Measurements from ENCODE around the gene GSTM3.
A peak's percentile ranks its signal among the peaks of the same experiment; 100 is the strongest.
"Not testable (repeated sequence)": the region's sequence is repeated elsewhere in the genome, so short reads cannot be mapped to it uniquely, and the experiment has no call there.

The GSTM3 gene

DNA sequence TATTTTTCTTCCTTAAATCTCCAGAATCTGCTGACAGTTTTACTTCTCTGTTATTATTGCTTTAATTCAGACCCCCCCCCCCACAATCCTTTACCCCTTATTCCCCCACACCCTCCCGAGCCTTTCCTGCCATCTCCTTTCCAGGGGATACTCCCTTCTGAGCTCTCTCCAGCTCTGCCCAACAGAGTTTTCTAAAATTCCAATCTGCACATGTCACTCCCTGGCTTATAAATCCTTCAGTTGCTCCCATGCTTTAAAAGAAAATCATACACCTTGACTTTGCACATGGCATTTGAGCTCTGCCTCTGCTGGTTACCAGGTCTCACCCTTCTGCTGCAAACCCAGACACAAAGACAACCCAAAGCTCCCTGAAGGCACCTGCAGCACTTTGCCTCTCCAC is 34.6 kb upstream of the GSTM3 start:
- DNase-seq (ENCODE audit: low spot score), result no peak

GRCh38 chr1:109773900-109774485 is 33.2 kb upstream of the GSTM3 start:
- no peak for DNase-seq (ENCODE audit: low spot score)

- peak; percentile 94 for DNase-seq (ENCODE audit: low spot score)
These were observed 32.5 kb upstream of the GSTM3 start for GRCh38 chr1:109773203-109773899.

- DNase-seq (ENCODE audit: low spot score), result no peak
These were observed 31.9 kb upstream of the GSTM3 start for GRCh38 chr1:109772658-109773202.

DNA sequence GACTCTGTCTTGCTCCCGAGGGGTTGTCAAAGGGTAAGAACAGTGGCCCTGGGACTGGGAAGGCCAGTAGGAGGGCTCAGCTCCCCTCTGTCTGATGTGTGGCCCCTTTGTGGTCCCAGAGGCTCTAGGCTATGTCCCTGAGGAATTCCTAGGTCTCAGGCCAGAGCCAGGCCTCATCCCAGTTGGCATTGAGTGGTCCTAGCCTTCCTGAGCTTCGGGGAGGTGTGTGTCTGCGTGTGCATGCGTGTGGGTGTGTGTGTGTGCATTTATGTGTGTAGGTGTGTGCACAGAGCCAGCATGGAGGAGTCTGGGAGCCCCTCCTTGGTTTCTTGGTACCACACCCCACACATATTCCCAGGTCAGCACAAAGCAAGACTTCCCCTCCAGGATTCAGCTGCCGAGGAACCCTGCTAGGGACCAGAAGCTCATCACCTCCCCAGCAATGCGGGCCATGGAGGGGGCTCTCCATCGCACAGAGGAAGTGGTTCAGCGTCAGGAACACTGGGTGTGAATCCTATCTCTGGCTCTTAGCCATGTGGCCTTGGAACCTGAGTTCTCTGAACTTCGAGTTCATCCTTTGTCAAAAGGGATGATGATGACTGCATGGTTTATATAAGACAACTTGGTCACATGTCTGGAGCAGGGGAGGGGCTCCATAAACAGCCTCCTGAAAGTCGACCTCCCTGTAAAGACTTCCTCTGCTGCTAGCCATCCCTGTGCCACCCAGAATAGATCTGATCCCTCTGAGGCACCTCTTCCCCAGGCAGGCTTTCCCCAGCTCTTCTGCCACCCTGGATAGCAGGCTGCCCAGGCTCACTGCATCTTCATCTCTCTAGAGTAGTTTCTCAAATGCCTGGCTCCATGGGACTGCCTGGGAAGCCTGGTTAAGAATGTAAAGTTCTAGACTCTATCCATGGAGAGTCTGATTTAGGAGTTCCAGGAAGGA is 31.1 kb upstream of the GSTM3 start:
- DNase-seq (ENCODE audit: low spot score), result no peak

DNA sequence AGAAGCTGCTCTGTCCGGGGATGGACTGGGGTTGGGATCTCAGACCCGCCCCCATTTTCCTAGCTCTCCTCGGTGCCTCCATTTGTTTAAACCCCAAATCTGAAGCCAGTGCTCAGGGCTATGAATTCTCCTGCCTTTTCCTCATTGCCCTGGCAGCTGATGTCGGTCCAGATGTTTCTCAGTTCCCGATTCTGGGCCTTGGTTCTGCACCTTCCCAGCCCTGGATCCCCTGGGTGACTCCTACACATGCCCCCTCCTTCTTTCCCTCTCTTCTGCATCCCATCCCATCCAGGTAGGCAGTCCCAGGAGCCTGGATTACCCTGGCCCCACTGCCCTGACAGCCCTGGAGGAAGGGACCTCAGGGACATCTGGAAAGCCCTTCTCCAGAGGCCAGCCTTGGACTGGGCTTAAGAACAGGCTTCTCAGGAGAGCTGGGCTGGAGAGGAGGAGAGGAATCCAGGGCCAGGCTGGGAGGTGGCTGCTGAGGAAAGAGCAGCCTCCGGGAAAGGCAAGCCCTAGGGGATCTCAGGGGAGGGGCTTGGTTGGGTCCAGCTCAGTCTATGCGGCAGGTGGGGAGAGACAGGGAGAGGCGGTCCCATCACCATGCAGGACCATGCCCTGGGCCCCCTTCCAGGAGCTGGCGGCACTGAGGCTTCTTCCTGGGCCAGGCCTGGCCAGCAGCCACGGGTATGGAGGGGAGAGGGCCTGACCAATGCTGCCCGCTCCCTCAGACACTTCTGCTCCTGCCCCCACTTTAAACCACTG is 29.7 kb upstream of the GSTM3 start:
- peak; percentile 88 for DNase-seq (ENCODE audit: low spot score)

- DNase-seq (ENCODE audit: low spot score), result no peak
These were observed 28.7 kb upstream of the GSTM3 start for GRCh38 chr1:109769330-109770078.

DNA sequence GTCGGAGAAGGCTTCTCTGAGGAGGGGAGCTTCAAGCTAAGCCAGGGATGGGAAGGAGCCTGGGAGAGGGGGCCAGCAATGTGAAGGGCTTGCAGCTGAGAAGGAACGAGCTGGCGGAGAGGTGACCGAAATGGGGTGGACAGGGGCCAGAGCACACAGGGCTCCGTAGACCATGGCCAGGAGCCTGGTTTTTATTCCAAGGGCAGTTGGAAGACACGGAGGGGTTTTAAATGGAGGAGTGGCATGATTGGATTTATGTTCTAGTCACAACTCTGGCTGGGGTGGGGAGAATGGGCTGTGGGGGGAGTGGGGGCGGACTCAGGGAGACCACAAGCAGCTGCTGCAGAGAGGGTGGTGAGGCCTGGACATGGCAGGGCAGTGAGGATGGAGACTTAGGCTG is 28.0 kb upstream of the GSTM3 start:
- DNase-seq (ENCODE audit: low spot score), result no peak

DNA sequence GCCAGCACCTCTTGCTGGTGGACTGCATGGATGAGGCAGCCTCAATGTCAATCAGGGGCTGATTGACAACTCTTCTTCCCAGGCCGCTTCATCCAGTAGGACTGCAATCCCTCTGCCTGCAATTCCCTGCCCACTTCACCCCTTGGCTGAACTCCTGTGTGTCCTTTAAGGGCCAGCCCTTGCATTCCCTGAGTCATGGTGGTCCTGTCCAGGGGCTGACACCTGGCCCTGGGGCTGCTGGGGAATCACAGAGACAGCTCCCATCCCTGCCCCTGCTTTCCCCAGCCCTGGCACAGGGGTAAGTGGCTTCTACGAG is 27.5 kb upstream of the GSTM3 start:
- DNase-seq (ENCODE audit: low spot score), result no peak

GRCh38 chr1:109767637-109768334 is 26.9 kb upstream of the GSTM3 start:
- DNase-seq (ENCODE audit: low spot score), result no peak

- DNase-seq (ENCODE audit: low spot score), result not testable (repeated sequence)
These were observed 26.3 kb upstream of the GSTM3 start for GRCh38 chr1:109766991-109767636.

DNA sequence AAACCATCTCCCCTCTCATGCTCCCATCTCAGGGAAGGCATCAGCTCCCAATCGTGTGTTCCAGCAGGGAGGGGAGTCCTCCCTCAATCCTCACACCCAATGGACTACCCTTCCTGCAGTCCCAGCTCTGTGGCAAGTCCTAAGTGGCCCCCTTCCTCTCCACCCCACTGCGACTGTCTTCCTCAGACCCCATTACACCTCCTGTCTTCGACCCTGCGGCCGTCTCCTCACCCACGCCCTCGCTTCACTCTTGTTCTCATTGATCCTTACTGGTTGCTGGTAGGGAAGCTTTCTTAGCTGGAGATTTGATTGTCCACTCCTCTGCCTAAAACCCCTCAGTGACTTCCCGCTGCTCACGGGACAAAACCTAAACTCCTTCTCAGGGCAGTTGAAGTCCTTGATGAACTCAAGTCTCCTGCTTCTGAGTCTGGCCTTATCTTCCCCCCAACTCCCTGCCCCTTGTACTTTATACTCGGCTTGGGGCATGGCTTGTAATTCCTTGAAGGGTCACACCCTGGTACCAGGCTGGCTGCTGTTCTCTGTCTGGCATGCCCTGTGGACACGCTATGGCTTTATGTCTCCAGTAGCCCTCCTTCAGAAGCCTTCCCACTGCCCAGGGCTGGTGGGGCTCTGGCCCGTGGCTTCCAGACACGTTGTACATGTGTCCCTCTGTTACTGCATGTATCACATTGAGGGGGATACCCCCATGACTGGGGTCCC is 25.2 kb upstream of the GSTM3 start:
- no peak for DNase-seq (ENCODE audit: low spot score)

DNA sequence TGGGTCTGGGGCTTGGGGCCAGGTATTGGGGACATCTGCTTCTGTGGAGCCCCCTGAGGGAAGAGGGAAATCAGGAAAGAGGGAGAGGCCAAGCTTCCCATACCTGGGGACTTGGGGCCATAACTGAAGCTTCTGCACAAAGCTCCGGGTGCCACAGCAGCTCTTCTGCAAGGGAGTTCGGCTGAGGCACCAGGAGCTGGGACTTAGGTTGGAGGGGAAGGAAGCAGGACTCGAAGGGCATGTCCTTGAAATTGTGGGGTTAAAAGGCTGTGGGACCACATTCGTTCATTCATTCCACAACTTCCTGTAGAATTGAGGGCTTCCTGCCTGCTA is 24.6 kb upstream of the GSTM3 start:
- DNase-seq (ENCODE audit: low spot score), result no peak

- DNase-seq (ENCODE audit: low spot score), result no peak
These were observed 24.0 kb upstream of the GSTM3 start for GRCh38 chr1:109764561-109765482.

DNA sequence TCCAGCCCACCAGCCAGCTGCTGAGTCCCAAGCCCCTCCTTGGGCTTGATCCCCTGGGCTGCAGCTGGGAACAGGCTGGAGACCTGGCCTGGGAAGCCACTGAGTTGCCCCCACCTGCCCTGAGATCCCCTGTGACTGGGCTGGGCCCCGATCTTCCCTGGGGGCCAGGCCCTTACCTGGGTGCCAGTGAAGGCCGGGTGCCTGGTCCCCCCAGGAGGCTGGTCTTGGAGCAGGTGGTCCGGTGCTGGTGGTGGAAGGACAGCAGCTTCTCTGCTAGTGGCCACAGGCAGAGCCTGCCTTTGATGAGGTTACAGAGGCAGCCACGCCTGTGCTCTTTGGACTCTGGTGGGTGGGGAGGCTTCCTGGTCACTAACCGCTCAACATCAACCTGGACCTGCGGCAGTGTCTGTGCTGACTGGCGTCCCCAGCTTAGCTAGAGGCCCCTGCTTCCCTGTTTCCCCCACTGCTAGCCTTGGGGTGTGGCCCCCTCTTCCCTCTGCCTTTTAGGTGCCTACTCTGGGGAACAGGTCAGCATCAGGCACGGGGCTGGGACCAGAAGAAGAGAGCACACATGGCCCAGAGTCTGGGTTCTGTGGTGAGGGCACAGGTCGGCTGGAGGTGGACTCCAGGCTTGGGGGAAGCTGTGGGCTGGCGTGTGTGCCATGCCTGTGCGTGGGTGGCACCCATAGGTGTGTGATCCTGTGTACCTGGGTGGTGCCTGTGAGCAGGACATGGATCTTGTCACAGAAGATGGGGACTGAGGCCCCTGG is 23.0 kb upstream of the GSTM3 start, which contains the start of gene EPS8L3:
Gene EPS8L3, minus strand, starts transcription at position 278 of the 770 bp plus-strand sequence. CDS start 2,174 bp downstream, outside the sequence.
- no peak for DNase-seq (ENCODE audit: low spot score)

DNA sequence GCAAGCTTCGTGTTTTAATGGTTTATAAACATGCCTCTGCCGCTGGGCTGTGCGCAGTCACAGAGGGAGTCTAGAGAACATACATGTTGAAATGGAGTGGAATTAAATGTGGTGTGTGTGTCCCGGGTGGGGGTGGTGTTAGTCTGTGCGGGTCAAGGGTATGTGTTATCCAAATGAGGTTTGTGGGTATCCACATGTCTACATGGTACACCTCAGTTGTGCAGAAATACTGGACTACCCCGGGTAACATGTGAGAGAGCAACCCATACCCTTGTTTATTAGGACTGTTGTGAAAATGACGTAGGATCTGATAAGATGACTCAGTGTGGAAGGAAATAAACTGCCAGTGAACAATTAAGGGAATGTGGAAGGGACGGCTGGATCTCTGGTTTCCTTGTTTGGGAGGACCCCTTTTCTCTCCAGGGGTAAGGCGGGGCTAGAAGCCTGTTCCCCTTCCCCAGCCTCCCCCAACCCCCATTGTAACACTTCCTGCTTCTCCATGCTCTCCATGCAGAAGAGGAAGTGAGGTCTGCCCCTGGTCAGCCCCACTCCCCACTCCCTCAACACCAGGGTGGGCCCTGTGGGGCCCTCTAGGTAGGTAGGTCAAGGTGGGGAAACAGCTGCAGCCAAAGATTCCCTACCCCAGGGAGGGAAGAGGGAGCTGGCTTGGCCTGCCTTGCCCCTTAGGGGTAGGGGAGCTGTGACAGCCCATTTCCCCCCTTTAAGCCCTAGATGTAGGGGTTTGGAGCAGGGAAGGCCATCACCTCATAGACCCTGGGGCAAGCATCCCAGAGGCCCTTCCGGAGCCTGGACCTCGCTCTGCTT is 22.2 kb upstream of the GSTM3 start:
- DNase-seq (ENCODE audit: low spot score), result no peak

Data from Ammon's horn (tissue), 1 donor.